ACC112 (cell line): ENCODE measurements around the gene IQCC.
A peak's percentile ranks its signal among the peaks of the same experiment; 100 is the strongest.

Source experiments
- H2AFZ ChIP-seq: fragments of 200-600 bp; sonication (generic); one replicate; pipeline ENCODE4 v1.6.0; 2017; ENCODE audit warnings: antibody characterized with exemption, low read length; ENCODE audit not compliant: unreplicated experiment
- H3K27ac ChIP-seq: fragments of 200-600 bp; sonication (generic); 2 replicates; pipeline ENCODE4 v1.5.1; 2014; ENCODE audit warnings: low read depth, mild to moderate bottlenecking, antibody characterized with exemption, low read length, moderate library complexity
- H3K27me3 ChIP-seq: fragments of 200-600 bp; sonication (generic); 2 replicates; pipeline ENCODE4 v1.6.1; 2014; ENCODE audit warnings: mild to moderate bottlenecking, antibody characterized with exemption, low read length, moderate library complexity, mixed read lengths; ENCODE audit not compliant: insufficient read depth
- H3K36me3 ChIP-seq: fragments of 200-600 bp; sonication (generic); 2 replicates; pipeline ENCODE4 v1.6.1; 2016; ENCODE audit warnings: mild to moderate bottlenecking, antibody characterized with exemption, low read length, moderate library complexity, mixed read lengths; ENCODE audit not compliant: insufficient read depth
- H3K4me1 ChIP-seq: fragments of 200-600 bp; sonication (generic); one replicate; pipeline ENCODE4 v1.6.1; 2016; ENCODE audit warnings: low read length, mixed read lengths; ENCODE audit not compliant: insufficient read depth, unreplicated experiment, control insufficient read depth
- H3K4me3 ChIP-seq: fragments of 200-600 bp; sonication (generic); 2 replicates; pipeline ENCODE4 v1.5.1; 2014; ENCODE audit warnings: mild to moderate bottlenecking, low read depth, low read length
- H3K79me2 ChIP-seq: fragments of 200-600 bp; sonication (generic); one replicate; pipeline ENCODE4 v1.6.0; 2016; ENCODE audit warnings: low read length; ENCODE audit not compliant: control insufficient read depth, unreplicated experiment, insufficient read depth

IQCC gene

DNA sequence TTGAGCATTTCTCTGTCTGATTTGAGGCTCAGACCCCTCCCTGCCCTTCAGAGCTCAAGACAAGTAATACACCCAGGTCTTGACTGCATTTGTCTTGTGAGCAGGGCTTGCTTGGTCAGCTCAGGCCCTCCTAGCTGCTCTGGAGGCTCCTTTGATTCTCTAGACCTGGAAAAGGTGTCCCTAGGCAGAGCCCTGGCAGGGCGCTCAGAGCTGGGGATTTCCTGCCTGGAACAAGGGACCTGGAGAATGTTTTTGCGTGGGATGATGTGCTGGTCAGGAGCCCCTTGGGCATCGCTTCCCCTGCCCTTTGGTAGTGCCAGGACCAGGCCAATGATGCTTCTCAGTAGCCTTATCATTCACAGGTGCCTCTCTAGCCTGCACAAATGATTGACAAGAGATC, 9.9 kb upstream of the IQCC start:
- Histone ChIP-seq H3K27me3 (no peaks in the 10 kb centered on the region), H3K79me2 (peaks cover under 1% of the 10 kb centered on the region), H3K36me3 (peaks cover 38% of the 10 kb centered on the region), H2AFZ (no peak overlapping the region), H3K4me1 (peaks cover 32% of the 10 kb centered on the region), H3K27ac (0 out of 2 replicates have a peak overlapping the region, but pooled peaks have one; percentile 20), H3K4me3 (no peak overlapping the region)

DNA sequence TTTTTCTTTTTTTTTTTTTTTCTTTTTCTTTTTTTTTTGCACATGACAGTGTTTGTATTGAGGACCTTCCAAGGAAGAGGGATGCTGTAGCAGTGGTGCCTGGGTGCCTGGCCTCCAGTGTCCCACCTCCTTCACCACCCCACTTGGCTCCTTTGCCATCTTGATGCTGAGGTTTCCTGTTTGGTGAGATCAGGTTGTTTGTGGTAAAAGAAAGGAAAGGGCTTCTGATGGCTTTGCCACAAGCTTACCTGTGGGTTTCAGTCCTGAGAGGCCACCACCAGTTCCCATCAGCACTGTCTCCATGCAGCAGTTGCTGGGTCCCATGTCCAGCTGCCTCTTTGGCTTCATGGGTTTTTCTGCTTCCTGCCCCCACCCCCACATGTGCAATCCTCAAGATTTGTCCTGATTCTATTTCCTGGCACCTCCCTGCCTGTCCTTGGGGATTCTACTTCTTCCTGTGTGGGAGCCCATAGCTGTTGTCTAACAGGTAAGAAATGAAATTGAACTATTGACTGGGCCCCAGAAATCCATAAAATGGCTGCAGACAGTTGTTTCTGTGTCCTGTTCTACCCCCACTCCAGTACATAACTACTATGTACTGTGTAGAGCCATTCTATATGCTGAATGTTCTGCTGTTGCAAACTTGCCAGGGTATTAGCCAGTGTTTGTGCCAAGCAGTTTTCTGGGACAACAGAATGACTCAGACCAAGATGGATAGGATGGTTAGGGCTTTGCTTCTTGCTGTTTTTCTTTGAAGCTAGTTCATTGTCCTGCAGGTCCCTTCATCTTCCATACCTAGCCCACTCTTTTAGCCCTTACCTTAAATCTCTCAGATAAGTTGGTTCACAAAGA, 9.3 kb upstream of the IQCC start:
- Histone ChIP-seq H3K36me3 (peaks cover 35% of the 10 kb centered on the region), H3K4me1 (peaks cover 32% of the 10 kb centered on the region)

DNA sequence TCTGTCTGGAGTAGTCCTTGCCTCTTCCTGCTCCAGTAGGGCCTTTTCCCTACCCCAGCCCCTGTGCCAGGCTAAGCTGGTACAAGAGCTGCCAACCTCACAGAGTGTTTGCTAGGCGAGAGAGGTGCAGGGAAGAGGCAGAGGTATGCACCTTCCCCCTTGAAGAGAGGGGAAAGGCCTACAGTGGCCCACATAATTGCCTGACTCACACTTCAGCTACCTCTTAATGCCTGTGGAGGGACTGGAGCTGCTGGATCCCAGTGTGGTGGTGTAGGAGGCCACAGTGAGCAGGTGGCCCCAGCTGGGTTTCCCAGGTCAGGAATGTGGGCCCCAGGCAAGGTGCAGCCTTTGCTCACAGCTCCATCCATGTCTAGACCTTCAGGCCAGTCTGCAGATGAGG, 8.4 kb upstream of the IQCC start:
- no peak overlapping the region for H2AFZ ChIP-seq
- peaks cover 38% of the 10 kb centered on the region for H3K4me1 ChIP-seq
- H3K36me3 ChIP-seq, result peaks cover 27% of the 10 kb centered on the region; the same call in 1 of the 2 replicates
- H3K79me2 ChIP-seq, result no peaks in the 10 kb centered on the region
- H3K27me3 ChIP-seq, result no peaks in the 10 kb centered on the region
- H3K27ac ChIP-seq, result no peak overlapping the region
- H3K4me3 ChIP-seq, result no peak overlapping the region

More for the DNA sequence above, 9.3 kb upstream of the IQCC start:
- H3K4me3 ChIP-seq, result no peak overlapping the region
- no peaks in the 10 kb centered on the region for H3K79me2 ChIP-seq
- no peak overlapping the region for H2AFZ ChIP-seq
- peak overlapping the region; percentile 31; the same call in 1 of the 2 replicates for H3K27ac ChIP-seq
- no peaks in the 10 kb centered on the region for H3K27me3 ChIP-seq

DNA sequence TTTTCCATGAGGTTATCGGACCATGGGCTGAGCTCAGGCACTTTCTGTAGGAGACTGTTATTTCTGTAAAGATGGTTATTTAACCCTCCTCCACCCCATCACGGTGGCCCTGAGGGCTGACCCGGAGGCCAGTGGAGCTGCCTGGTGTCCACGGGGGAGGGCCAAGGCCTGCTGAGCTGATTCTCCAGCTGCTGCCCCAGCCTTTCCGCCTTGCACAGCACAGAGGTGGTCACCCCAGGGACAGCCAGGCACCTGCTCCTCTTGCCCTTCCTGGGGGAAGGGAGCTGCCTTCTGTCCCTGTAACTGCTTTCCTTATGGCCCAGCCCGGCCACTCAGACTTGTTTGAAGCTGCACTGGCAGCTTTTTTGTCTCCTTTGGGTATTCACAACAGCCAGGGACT, 7.6 kb upstream of the IQCC start:
- H3K4me3 ChIP-seq, result no peak overlapping the region
- peaks cover 38% of the 10 kb centered on the region for H3K4me1 ChIP-seq
- H2AFZ ChIP-seq, result no peak overlapping the region
- no peaks in the 10 kb centered on the region for H3K79me2 ChIP-seq
- H3K27ac ChIP-seq, result no peak overlapping the region
- no peaks in the 10 kb centered on the region for H3K27me3 ChIP-seq
- peaks cover 20% of the 10 kb centered on the region; the same call in 1 of the 2 replicates for H3K36me3 ChIP-seq

DNA sequence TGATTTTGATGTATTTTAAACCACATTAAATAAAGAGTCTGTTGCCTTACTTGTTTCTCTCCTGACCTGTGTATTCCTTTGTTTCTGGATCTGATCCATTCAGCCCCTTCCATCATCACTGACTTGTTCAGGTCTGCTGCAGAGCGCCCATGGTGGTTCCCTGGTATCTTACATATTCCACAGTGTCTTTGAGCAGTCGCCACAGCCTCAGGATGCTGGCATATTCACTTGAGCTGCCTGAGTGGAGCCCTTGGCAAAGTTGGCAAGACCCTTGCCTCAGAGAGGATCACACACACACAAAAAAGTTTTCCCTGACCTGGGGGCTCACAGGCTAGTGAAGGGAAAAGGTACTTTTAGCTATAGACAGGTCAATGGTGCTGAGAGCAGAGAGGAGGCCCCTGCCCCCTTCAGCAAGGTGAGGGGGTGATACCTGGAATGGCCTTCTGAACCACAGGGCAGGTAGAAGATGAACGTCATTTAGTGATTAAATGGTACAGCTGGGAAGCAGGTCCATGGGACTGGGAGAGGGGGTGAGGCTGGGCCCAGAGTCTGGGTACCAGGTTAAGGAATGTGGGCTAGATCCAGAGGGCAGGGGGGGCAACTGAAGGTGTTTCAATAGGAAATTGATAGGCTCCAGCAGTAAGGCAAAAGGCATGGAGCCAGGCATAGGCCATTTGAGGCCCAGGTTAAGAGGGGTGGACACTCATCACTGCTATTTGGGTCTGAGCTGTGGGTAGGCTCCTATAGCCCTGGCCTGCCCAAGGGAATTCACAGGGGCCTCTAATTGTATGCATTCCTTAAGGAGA, 7.0 kb upstream of the IQCC start:
- no peaks in the 10 kb centered on the region for H3K27me3 ChIP-seq
- no peak overlapping the region for H3K4me3 ChIP-seq
- H3K4me1 ChIP-seq, result peaks cover 38% of the 10 kb centered on the region
- peaks cover 16% of the 10 kb centered on the region; the same call in 1 of the 2 replicates for H3K36me3 ChIP-seq
- no peaks in the 10 kb centered on the region for H3K79me2 ChIP-seq
- H2AFZ ChIP-seq, result no peak overlapping the region
- H3K27ac ChIP-seq, result no peak overlapping the region

DNA sequence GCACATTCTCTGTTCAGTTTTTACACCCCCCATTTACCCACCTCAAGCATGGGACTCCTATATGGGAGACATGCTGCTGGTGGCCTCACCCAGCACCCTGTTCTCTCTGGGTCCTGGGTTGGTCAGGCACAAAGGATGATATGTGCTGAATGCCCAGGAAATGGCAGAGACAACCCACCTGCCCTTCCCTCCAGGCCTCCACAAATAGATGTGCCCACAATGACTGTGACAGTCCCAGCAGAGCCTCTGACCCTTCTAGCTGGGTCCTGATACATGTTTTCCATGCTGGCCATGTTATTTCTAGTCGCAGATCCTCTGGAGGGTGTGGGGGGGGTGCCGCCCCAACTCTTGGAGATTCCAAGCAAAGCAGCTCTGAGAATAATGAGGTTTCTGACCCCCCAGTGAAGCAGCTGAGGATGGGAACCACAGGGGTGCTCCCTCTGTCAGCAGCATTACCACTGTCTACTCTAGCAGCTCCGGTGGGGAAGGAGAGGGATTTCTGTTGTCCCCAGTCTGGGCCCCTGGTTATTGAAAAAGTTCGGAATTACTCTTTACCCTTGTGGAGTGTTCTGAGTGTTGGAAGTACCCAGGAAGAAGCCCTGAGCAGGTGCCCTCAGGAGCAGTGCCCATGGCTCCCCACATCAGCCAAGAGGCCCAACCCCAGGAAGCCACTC, 6.3 kb upstream of the IQCC start:
- peak overlapping the region; percentile 85; the same call in 1 of the 2 replicates for H3K27ac ChIP-seq
- peaks cover 38% of the 10 kb centered on the region for H3K4me1 ChIP-seq
- H2AFZ ChIP-seq, result no peak overlapping the region
- H3K79me2 ChIP-seq, result no peaks in the 10 kb centered on the region
- H3K27me3 ChIP-seq, result no peaks in the 10 kb centered on the region
- H3K36me3 ChIP-seq, result peaks cover 12% of the 10 kb centered on the region; the same call in 1 of the 2 replicates
- peak overlapping the region; percentile 96 for H3K4me3 ChIP-seq

DNA sequence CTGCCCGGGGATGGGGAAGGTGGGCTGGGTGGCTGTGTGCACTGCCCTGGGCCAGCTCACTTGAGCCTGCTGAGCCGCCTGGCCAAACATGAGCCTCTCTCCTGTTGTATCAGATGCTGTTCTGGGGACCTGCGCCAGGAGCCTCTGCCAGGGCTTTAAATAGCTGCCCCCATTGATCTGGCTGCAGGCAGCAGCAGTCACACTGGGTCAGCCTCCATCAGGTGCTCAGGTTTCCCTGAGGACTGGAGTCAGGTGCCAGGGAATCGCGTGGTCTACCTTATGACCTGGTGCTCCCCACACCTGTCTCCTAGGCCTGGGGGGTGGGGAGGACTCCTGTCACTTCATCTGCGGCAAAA, 5.8 kb upstream of the IQCC start:
- peaks cover 8% of the 10 kb centered on the region; the same call in 1 of the 2 replicates for H3K36me3 ChIP-seq
- H3K79me2 ChIP-seq, result no peaks in the 10 kb centered on the region
- peak overlapping the region; percentile 85 for H3K27ac ChIP-seq
- peaks cover 38% of the 10 kb centered on the region for H3K4me1 ChIP-seq
- H2AFZ ChIP-seq, result no peak overlapping the region
- no peaks in the 10 kb centered on the region for H3K27me3 ChIP-seq
- peak overlapping the region; percentile 96 for H3K4me3 ChIP-seq

DNA sequence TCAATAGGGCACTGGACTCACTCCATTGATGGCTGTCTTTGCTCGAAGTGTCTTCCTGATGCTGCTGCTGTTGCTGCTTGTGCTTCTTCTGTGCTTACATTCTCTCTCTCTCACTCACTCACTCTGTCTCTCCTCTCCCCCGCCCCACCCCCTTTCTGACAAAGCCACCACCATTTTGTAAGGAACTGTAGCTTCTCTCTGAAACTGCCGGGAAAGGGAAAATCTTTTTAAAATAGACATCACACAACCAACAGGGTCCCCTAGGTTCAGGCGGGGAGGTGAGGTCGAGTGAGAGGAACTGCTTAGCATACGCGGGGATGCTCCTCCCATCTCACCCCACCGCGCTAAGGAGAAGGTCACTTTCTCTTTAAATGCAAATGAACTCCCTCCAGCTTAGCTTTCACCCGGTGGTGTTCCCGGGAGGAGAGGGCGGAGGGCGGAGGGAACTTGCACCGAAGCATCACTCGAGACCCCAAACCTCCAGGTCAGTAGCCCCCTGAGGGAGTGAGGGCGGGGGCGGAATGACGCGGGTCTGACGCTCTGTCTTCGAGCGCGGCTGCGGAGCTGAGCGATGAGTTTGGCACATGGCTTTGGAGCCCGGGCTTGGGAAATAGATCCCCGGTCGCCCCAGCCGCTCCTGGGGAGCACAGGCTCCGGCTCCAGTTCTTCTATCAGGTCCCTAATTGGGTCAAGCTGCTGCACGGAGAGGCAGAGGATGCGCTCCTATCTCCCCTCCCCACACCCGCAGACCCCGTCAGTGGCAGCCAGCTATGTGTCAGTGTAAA, 5.1 kb upstream of the IQCC start, which contains the start of gene CCDC28B:
CCDC28B (plus strand) TSS at position 370 of the 785 bp plus-strand sequence. CDS start 1,341 bp downstream, outside the sequence.
- Histone ChIP-seq H2AFZ (peak within 1 kb of the TSS; percentile 82), H3K4me3 (peak within 1 kb of the TSS; percentile 96), H3K27me3 (no peaks in the 10 kb centered on the region), H3K4me1 (peaks cover 36% of the 10 kb centered on the region), H3K79me2 (no peaks in the 10 kb centered on the region), H3K36me3 (0 out of 2 replicates have a peak, but pooled peaks cover 4% of the 10 kb centered on the region), H3K27ac (peak within 1 kb of the TSS; percentile 85)

DNA sequence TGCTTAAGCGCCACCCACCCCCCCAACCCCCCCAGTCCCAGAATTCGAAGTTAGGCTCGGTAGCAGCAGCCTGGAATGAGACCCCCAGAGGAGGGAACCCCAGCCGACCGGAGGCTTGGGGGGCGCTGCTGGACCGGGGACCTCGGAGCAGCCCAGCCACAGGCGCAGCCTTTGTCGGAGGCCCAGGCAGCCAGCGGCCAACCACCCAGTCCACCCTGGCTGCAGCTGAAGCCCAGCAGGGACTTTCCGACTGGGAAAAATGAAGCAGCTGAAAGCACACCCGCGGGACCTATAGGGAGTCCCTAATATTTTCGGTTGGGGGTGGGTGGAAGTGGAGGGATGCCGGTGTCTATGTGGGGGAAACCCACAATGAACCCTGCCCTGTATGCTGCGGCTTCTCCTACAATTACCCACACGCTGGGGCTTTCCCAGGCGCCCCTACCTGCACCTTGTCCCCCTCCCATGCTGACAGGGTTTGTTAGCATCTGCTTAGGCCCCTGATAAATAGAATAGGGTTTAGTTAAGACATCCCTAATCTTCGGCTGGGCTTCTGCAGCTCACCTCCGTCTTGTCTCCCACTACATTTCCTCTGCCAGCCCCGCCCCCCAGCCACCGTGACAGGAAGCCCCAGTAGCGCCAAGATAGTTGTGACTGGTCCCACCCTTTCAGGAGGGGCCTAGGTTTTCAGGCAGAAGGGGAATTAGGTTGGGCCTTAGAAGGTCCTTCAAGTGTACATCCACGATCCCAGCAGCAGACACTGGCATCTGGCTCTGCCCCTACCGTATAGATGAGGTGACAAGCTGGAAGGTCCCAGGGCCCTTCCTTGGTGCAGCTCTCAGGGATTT, 4.2 kb upstream of the IQCC start:
- no peak overlapping the region for H2AFZ ChIP-seq
- H3K27ac ChIP-seq, result peak overlapping the region; percentile 85

More for the DNA sequence above, 4.2 kb upstream of the IQCC start:
- H3K27me3 ChIP-seq, result no peaks in the 10 kb centered on the region
- 0 out of 2 replicates have a peak, but pooled peaks cover 4% of the 10 kb centered on the region for H3K36me3 ChIP-seq
- H3K4me1 ChIP-seq, result peaks cover 33% of the 10 kb centered on the region
- H3K79me2 ChIP-seq, result no peaks in the 10 kb centered on the region
- H3K4me3 ChIP-seq, result peak overlapping the region; percentile 96
